ENCODE data around the gene APOB. TPM values are rescaled to one million over a fixed set of nuclear protein-coding genes. Genes with fewer than 3 reads are reported as not detected.

APOB gene
- total and polyA plus RNA-seq, 10 of the 15 experiments (the other 5 are each of a cell fraction or from before 2014, with no cell fraction given) = 1.4 TPM; not detected in 9

DNA sequence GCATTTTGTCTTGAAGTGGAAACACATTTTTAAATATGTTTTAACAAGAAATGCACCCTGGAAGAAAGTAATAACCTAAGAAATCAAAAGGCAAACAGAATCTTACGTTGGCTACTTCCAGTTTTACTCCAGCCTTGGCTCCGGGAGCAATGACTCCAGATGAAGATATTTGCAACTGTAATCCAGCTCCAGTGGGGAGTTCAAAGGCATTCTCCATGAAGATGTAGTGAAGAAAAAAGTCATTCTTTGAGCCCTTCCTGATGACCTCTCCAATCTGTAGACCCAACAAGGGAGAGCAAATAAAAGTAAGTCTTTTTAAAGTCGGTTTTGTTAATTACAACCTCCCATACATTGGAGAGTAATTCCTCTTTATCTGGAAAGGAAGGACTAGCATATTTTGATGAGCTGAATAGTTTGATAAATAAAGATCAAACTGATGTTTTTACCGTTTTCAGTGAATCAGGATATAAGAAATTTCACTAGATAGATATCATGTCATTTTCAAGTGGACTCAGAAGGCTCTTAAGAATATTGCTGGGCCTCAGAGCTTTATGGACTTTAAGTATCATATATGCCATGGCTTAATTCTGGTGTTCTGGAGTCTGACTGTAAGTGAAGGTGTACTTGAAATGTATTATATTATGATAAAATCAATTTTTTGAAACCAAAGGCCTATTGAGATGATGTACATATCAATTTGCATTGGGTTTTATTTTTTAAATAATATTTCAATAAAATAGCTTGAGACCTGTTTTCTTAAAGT is 20.3 kb downstream of the APOB start (continued):
- TF ChIP-seq, protein P1, sequence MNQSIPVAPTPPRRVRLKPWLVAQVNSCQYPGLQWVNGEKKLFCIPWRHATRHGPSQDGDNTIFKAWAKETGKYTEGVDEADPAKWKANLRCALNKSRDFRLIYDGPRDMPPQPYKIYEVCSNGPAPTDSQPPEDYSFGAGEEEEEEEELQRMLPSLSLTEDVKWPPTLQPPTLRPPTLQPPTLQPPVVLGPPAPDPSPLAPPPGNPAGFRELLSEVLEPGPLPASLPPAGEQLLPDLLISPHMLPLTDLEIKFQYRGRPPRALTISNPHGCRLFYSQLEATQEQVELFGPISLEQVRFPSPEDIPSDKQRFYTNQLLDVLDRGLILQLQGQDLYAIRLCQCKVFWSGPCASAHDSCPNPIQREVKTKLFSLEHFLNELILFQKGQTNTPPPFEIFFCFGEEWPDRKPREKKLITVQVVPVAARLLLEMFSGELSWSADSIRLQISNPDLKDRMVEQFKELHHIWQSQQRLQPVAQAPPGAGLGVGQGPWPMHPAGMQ (IDR thresholded peaks at IDR 0.05; ENCODE audit: borderline replicate concordance) = no peak
- TF ChIP-seq RUNX3 (IDR thresholded peaks at IDR 0.05; ENCODE audit: low read length) (no peak), STAT3 (IDR thresholded peaks at IDR 0.05; ENCODE audit: low read depth, low read length) (no peak), ZZZ3 (IDR thresholded peaks at IDR 0.05; ENCODE audit: control insufficient read depth, insufficient read length, low read depth) (no peak)

- Histone ChIP-seq H3K9me3 (replicated peaks; ENCODE audit: control insufficient read depth, insufficient read depth, low read length) (no peaks in the 10 kb centered on the region), H3K27me3 (replicated peaks in 1 of 2; ENCODE audit: control insufficient read depth in 2 of 2, insufficient read depth in 2 of 2, low read length in 1 of 2) (peaks cover 0 to 2% of the 10 kb centered on the region in 2 experiments; a peak in 1 of 4 replicates), H3K36me3 (ENCODE audit: control insufficient read depth in 2 of 2, insufficient read depth in 2 of 2, low read length in 1 of 2) (no peaks in the 10 kb centered on the region), H3K4me3 (no peak overlapping the region), H3K27ac (ENCODE audit: control insufficient read depth, insufficient read depth) (no peak overlapping the region), H4K20me1 (ENCODE audit: control insufficient read depth, insufficient read depth) (no peaks in the 10 kb centered on the region), H3K79me2 (ENCODE audit: control insufficient read depth, insufficient read depth, low read length) (no peaks in the 10 kb centered on the region), H2AFZ (ENCODE audit: control insufficient read depth, low read depth, low read length) (no peak overlapping the region), H3K4me1 (ENCODE audit: control insufficient read depth, insufficient read depth, low read length) (no peaks in the 10 kb centered on the region), H3K9ac (ENCODE audit: control insufficient read depth, insufficient read depth, low read length) (no peak overlapping the region), H3K4me2 (ENCODE audit: control insufficient read depth, insufficient read depth) (no peak overlapping the region)
- no TSS peak for BruUV-seq (replicated peaks)
- WGBS (ENCODE audit: insufficient coverage, insufficient replicate concordance, low lambda C conversion rate, missing lambda C conversion rate) = 23% methylated on average over 8 of the region's 8 CpGs
- no peak for DNase-seq (ENCODE audit: low read depth, low spot score)
- SMC1A ChIA-PET (ENCODE audit: uncharacterized antibody, unreplicated experiment) = interaction anchor here (0.7 to 2.9 kb wide), 2 partner anchors 8 to 786 kb away, joined by 3 to 10 read pairs; no protein-coding TSS in a partner anchor
- ATAC-seq = no peak
- POLR2A ChIA-PET = no interaction called here
- intact Hi-C loops (cut with micrococcal nuclease; ENCODE audit: unreplicated experiment) (no loop called here), in situ Hi-C loops (cut with MboI) (no loop called here)
- FAIRE-seq = no peak
- CTCF ChIA-PET = interaction anchor here (2.3 kb wide), 1 partner anchor 362 kb away, joined by 10 read pairs; no protein-coding TSS in a partner anchor
- RAD21 ChIA-PET (ENCODE audit: unreplicated experiment) = no interaction called here
- no peak for TF ChIP-seq SREBF1 (IDR thresholded peaks at IDR 0.05; ENCODE audit: low read length)
- no peak for TF ChIP-seq DPF2 (IDR thresholded peaks at IDR 0.05)
- no peak for TF ChIP-seq PML (IDR thresholded peaks at IDR 0.05; ENCODE audit: low read length)
- TF ChIP-seq NFIC (IDR thresholded peaks at IDR 0.05; ENCODE audit: low read depth, low read length) = no peak
- no peak for TF ChIP-seq RAD51 (IDR thresholded peaks at IDR 0.05)
- TF ChIP-seq NBN (IDR thresholded peaks at IDR 0.05) = no peak
- TF ChIP-seq, protein P2, sequence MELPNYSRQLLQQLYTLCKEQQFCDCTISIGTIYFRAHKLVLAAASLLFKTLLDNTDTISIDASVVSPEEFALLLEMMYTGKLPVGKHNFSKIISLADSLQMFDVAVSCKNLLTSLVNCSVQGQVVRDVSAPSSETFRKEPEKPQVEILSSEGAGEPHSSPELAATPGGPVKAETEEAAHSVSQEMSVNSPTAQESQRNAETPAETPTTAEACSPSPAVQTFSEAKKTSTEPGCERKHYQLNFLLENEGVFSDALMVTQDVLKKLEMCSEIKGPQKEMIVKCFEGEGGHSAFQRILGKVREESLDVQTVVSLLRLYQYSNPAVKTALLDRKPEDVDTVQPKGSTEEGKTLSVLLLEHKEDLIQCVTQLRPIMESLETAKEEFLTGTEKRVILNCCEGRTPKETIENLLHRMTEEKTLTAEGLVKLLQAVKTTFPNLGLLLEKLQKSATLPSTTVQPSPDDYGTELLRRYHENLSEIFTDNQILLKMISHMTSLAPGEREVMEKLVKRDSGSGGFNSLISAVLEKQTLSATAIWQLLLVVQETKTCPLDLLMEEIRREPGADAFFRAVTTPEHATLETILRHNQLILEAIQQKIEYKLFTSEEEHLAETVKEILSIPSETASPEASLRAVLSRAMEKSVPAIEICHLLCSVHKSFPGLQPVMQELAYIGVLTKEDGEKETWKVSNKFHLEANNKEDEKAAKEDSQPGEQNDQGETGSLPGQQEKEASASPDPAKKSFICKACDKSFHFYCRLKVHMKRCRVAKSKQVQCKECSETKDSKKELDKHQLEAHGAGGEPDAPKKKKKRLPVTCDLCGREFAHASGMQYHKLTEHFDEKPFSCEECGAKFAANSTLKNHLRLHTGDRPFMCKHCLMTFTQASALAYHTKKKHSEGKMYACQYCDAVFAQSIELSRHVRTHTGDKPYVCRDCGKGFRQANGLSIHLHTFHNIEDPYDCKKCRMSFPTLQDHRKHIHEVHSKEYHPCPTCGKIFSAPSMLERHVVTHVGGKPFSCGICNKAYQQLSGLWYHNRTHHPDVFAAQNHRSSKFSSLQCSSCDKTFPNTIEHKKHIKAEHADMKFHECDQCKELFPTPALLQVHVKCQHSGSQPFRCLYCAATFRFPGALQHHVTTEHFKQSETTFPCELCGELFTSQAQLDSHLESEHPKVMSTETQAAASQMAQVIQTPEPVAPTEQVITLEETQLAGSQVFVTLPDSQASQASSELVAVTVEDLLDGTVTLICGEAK (IDR thresholded peaks at IDR 0.05; ENCODE audit: borderline replicate concordance) = no peak
- TF ChIP-seq CUX1 (IDR thresholded peaks at IDR 0.05; ENCODE audit: insufficient replicate concordance, low read depth, low read length) = no peak
These were observed 21.0 kb downstream of the APOB start for GRCh38 chr2:21022792-21023367.
